Effector memory CD8-positive, alpha-beta T cell (primary cell): Measurements from ENCODE around the gene CASP12.
A peak's percentile ranks its signal among the peaks of the same experiment; 100 is the strongest.
"Not testable (repeated sequence)": the region's sequence is repeated elsewhere in the genome, so short reads cannot be mapped to it uniquely, and the experiment has no call there.

Experiments
- ATAC-seq: fragments of 150-1000 bp; cut with Tn5 transposase; replicated peaks from 2 replicates; pipeline ENCODE4 v1.10.0; 2021; ENCODE audit warnings: mild to moderate bottlenecking, moderate library complexity
- DNase-seq, 3 experiments: peaks; one replicate each; pipeline ENCODE4 v3.0.0; 2021
- H3K27ac Mint-ChIP-seq, 2 donors: one replicate each; pipeline ENCODE4 v1.8.0; 2022; ENCODE audit warnings: mild to moderate bottlenecking in 2 of 2, mixed read lengths in 2 of 2, moderate library complexity in 2 of 2
- H3K27me3 Mint-ChIP-seq, 2 donors: one replicate each; pipeline ENCODE4 v1.8.0; 2022; ENCODE audit warnings: mixed read lengths in 2 of 2
- H3K36me3 Mint-ChIP-seq: one replicate; pipeline ENCODE4 v1.8.0; 2022; ENCODE audit warnings: mild to moderate bottlenecking, moderate library complexity, mixed read lengths; ENCODE audit not compliant: insufficient read depth
- H3K4me1 Mint-ChIP-seq, 2 donors: one replicate each; pipeline ENCODE4 v1.8.0; 2022; ENCODE audit warnings: low read depth in 2 of 2, mixed read lengths in 2 of 2
- H3K4me3 Mint-ChIP-seq, 2 donors: one replicate each; pipeline ENCODE4 v1.8.0; 2022; ENCODE audit warnings: mild to moderate bottlenecking in 2 of 2, mixed read lengths in 2 of 2, moderate library complexity in 2 of 2
- H3K9me3 Mint-ChIP-seq, 2 donors: one replicate each; pipeline ENCODE4 v1.8.0; 2022; ENCODE audit warnings: mixed read lengths in 2 of 2
- total RNA-seq, 9 experiments: gene quantifications; one replicate each; lab custom pipeline; 2026; lab: John Stamatoyannopoulos, UW

Gene CASP12
- total RNA-seq = 0 to 0.85 (median 0.06) reads per million in 9 experiments

DNA sequence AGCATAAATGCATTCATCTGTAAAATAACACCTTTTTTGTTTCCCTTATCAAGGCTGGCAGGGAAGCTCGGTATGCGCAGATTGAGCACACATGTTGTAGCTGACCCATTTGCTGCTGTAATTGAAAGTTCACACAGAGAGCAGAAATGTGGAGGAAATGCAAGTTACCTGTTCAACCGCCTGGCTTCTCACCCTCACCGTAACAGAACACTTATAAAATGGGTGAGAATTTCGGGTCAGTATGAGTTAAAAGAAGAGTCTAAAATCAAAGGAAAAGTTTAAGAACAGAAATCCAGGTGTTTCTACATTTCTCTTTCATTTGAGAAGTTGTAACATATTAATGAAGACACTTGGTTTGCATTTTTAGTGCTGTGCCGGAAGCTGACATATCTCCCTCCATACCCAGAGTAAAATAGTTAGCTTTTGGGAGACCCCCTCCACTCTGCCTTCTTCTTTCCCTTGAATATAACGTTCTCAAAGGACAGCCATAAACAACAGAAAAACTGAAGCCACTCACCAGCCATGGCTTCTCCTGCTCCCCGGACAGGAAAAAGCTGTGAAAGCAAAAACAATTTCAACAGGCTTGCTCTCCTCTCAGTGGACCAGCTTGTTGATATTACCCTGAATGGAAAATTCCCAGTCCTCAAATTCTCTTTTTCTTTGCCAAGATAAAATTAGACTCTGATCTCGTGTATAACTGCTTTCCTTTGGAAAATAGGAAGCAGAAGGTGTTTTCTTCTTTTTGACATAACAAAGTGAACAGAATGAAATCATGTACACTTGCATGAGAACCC, at the start of gene CASP12:
Gene CASP12 (minus strand): TSS at position 570 of the 794 bp plus-strand sequence.
- Mint-ChIP-seq H3K27ac (peak within 1 kb of the TSS; percentile 81 to 97), H3K9me3 (peaks cover 2 to 4% of the 10 kb centered on the region in 2 donors), H3K4me1 (peaks cover 32 to 36% of the 10 kb centered on the region in 2 donors), H3K36me3 (no peaks in the 10 kb centered on the region), H3K4me3 (peak within 1 kb of the TSS; percentile 61 to 69), H3K27me3 (no peaks in the 10 kb centered on the region)
- DNase-seq (peak in 1 of 3 experiments; percentile 17), ATAC-seq (peak; percentile 91)

DNA sequence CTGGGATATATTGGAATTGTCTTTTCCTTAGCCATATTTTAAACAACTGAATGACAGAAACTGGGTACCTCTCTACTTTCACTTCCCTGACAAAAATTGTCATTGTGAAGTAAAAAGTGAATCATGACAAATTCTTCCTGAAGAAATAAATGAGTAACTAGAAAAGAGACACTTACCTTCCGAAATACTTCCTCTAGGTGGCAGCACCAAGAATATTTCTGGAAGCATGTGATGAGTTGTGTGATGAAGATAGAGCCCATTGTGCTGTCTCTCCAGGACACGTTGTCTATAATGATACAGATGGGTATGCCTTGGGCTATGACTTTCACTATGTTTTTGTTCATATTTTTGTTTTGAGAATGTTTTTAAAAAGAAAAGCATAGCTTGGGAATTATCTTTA, 48.6 kb upstream of the CASP12 start:
- Mint-ChIP-seq H3K36me3 (peaks cover 71% of the 10 kb centered on the region), H3K27me3 (no peaks in the 10 kb centered on the region), H3K4me3 (no peak overlapping the region), H3K4me1 (peaks cover 19 to 39% of the 10 kb centered on the region in 2 donors), H3K27ac (peak overlapping the region in 1 of 2 donors; percentile 54), H3K9me3 (no peaks in the 10 kb centered on the region)
- peak; percentile 40 to 41 (median 40) for DNase-seq
- ATAC-seq = peak; percentile 92

DNA sequence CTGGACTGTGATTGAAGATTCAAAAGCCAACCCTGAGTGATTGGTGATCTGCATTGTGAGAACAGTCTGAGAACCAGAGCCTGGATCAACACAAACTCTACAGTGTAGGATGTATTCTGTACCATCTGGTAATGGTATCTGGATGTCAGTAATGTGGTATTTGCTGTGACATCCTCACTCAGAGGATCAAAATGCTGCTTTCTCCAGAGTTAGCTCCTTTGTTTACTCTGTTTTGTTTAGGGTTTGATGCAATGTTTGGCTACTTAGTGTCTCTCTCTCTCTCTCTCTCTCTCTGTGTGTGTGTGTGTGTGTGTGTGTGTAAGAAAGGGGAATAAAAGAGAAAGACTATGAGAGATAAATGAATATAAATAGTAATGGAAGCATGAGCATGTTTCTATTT, 45.8 kb upstream of the CASP12 start:
- H3K9me3 Mint-ChIP-seq = no peaks in the 10 kb centered on the region
- ATAC-seq = no peak
- H3K27me3 Mint-ChIP-seq = no peaks in the 10 kb centered on the region
- H3K36me3 Mint-ChIP-seq = peaks cover 45% of the 10 kb centered on the region
- H3K4me3 Mint-ChIP-seq = no peak overlapping the region
- no peak for DNase-seq
- peak overlapping the region in 1 of 2 donors; percentile 74 for H3K27ac Mint-ChIP-seq
- H3K4me1 Mint-ChIP-seq = peaks cover 13 to 29% of the 10 kb centered on the region in 2 donors

DNA sequence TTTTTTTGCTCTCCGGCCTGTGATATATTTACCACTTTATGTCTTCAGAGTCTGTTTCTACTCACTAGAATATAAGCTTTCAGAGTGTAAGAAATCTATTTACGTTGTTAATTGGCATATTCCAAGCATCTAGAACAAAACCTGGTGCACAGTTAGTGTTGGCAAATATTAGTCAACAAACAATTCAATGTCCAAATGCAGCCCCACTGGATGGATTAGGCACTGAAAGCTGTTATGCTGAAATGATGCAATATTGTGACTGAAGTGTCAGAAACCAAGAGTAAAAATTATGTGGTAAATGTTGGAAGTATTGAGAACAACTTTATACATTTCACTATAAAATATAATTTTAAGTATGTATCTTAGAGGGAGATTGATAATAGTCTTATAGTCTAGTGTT, 45.3 kb upstream of the CASP12 start:
- Mint-ChIP-seq H3K9me3 (no peaks in the 10 kb centered on the region), H3K4me1 (peaks cover 11 to 24% of the 10 kb centered on the region in 2 donors), H3K36me3 (peaks cover 40% of the 10 kb centered on the region), H3K27me3 (no peaks in the 10 kb centered on the region), H3K27ac (peak overlapping the region; percentile 2 to 19), H3K4me3 (no peak overlapping the region)
- ATAC-seq (no peak), DNase-seq (no peak)

DNA sequence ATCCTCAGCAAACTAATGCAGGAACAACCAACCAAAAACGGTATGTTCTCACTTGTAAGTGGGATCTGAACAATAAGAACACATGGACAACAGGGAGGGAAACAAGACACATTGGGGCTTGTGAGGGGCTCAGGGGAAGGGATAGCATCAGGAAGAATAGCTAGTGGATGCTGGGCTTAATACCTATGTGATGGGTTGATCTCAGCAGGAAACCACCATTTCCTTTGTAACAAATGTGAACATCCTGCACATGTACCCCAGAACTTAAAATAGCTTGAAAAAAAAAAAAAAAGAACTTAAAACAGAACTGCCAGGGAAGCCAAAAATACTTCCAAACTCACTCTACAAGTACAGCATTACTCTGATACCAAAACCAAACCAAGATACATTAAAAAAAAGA, 36.3 kb upstream of the CASP12 start:
- no peaks in the 10 kb centered on the region for H3K36me3 Mint-ChIP-seq
- peak overlapping the region; percentile 63 to 71 for H3K4me3 Mint-ChIP-seq
- H3K27me3 Mint-ChIP-seq = no peaks in the 10 kb centered on the region
- H3K9me3 Mint-ChIP-seq = peaks cover under 1 to 7% of the 10 kb centered on the region in 2 donors
- peak; percentile 94 for ATAC-seq
- no peak for DNase-seq
- peaks cover 22 to 38% of the 10 kb centered on the region in 2 donors for H3K4me1 Mint-ChIP-seq
- H3K27ac Mint-ChIP-seq = peak overlapping the region; percentile 8 to 22

DNA sequence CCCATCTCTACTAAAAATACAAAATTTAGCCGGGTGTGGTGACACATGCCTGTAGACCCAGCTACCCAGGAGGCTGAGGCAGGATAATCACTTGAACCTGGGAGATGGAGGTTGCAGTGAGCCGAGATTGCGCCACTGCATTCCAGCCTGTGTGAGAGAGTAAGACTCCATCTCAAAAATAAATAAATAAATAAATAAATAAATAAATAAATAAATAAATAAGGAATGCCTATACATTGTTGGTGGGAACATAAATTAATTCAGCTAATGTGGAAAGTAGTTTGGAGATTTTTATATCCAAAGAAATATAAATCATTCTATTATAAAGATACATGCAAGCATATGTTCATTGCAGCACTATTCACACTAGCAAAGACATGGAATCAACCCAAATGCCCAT, 35.8 kb upstream of the CASP12 start:
- H3K36me3 Mint-ChIP-seq, DNase-seq, H3K27me3 Mint-ChIP-seq, ATAC-seq: not testable (repeated sequence)
- H3K4me1 Mint-ChIP-seq = peaks cover 22 to 38% of the 10 kb centered on the region in 2 donors
- peak overlapping the region in 1 of 2 donors; percentile 22 for H3K27ac Mint-ChIP-seq
- H3K9me3 Mint-ChIP-seq = peaks cover 2 to 12% of the 10 kb centered on the region in 2 donors
- peak overlapping the region; percentile 63 to 71 for H3K4me3 Mint-ChIP-seq

DNA sequence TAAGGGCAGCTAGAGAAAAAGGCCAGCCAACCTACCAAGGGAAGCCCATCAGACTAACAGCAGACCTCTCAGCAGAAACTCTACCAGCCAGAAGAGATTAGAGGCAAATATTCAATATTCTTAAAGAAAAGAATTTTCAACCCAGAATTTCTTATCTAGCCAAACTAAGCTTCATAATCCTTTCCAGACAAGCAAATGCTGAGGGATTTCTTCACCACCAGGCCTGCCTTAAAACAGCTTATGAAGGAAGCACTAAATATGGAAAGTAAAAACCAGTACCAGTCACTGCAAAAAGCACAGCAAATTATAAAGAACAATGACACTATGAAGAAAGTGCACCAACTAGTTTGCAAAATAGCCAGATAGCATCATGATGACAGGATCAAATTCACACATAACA, 30.6 kb upstream of the CASP12 start:
- ATAC-seq = no peak
- no peaks in the 10 kb centered on the region for H3K36me3 Mint-ChIP-seq
- H3K4me1 Mint-ChIP-seq = peaks cover 14 to 26% of the 10 kb centered on the region in 2 donors

DNA sequence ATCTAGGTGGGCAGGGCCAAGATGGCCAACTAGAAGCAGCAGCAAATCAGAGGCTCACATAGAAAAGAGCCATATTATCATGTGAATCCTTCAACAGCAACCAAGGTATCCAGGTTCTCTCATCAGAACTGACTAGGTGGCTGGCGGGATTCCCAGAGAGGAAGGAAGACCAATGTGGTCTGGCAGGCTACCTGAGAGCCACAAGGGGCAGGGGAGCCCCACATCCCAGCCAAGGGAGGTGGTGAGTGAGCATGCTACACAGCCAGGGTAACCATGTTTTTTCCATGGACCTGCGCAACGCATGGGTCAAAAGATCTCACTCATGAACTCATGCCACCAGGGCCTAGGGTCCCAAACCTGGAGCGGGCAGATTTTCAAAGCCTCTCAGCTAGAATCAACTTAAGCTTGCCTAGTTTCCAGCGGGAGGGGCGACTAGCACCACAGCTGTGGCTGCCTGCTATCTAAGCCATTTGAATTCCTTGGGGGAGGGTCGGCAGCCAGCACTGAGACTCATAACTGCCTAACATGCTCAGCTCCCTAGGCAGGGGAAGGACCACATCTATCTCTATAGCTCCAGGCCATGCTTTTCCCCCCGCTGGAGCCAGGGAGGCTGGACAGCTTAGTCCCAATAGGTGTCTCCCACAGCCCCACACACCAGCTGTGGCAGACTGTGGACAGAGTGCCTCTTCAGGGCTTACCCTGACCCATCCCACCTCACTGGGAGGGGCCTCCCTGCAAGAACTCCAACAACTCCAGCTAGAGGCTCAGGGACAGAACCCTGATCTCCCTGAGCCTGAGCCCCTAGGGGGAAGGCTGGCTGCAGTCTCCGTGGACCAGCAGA, 28.7 kb upstream of the CASP12 start:
- ATAC-seq (no peak), DNase-seq (no peak)
- H3K4me3 Mint-ChIP-seq = no peak overlapping the region
- H3K27ac Mint-ChIP-seq = no peak overlapping the region
- peaks cover 6 to 11% of the 10 kb centered on the region in 2 donors for H3K4me1 Mint-ChIP-seq
- no peaks in the 10 kb centered on the region for H3K36me3 Mint-ChIP-seq
- H3K9me3 Mint-ChIP-seq = peaks cover 2 to 28% of the 10 kb centered on the region in 2 donors
- H3K27me3 Mint-ChIP-seq = no peaks in the 10 kb centered on the region

More for the DNA sequence above, 30.6 kb upstream of the CASP12 start:
- no peaks in the 10 kb centered on the region for H3K27me3 Mint-ChIP-seq
- H3K9me3 Mint-ChIP-seq = peaks cover 2 to 20% of the 10 kb centered on the region in 2 donors
- no peak overlapping the region for H3K4me3 Mint-ChIP-seq
- H3K27ac Mint-ChIP-seq = no peak overlapping the region
- no peak for DNase-seq

DNA sequence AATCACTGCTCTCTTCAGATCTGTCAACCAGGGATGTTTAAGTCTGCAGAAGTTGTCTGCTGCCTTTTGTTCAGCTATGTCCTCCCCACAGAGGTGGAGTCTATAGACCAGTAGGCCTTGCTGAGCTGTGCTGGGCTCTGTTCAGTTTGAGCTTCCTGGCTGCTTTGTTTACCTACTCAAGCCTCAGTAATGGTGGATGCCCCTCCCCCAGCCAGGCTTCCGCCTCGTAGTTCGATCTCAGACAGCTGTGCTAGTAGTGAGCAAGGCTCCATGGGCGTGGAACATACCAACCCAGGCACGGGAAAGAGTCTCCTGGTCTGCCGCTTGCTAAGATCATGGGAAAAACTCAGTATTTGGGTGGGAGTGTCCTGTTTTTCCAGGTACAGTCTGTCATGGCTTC, 27.6 kb upstream of the CASP12 start:
- ATAC-seq = no peak
- no peaks in the 10 kb centered on the region for H3K36me3 Mint-ChIP-seq

DNA sequence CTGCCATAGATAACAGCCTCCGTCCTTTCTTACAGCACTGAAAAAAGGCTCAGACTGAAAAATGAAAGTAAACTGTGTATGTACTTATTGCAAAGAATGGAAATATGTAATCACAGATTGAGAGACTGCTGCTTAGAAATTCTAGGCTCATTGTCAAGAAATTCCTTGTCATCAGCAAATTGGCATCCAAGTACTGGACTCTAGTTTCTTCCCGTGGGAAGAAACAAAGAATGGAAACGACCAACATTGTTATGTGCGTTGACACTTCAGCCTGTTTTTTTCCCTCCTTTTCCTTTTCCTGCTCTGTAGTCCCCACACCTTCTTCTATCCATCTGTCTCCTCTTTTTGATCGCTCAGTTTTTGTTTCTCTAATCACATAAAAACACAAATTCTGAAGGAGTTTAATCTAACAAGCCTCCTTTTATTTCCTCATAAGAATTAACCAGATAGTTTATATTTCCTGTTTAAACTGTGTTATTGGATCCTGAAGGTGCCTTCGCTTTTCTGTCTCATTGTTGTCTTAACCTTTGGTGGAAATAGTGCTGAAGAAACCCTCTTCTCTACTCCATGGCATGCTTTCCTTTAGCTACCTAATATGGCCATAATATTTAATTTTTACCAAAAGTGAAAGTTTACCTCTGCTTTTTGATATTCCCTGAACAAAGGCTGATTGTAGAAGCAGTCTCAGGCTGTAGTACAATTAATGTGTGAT, 20.0 kb upstream of the CASP12 start:
- ATAC-seq = peak; percentile 82
- H3K27me3 Mint-ChIP-seq = no peaks in the 10 kb centered on the region
- H3K27ac Mint-ChIP-seq = peak overlapping the region; percentile 71 to 97
- peaks cover 38 to 49% of the 10 kb centered on the region in 2 donors for H3K4me1 Mint-ChIP-seq
- H3K9me3 Mint-ChIP-seq = peaks cover 0 to 6% of the 10 kb centered on the region in 2 donors
- no peaks in the 10 kb centered on the region for H3K36me3 Mint-ChIP-seq
- DNase-seq = no peak
- H3K4me3 Mint-ChIP-seq = peak overlapping the region; percentile 69 to 90

More for the DNA sequence above, 27.6 kb upstream of the CASP12 start:
- Mint-ChIP-seq H3K9me3 (peaks cover 2 to 28% of the 10 kb centered on the region in 2 donors), H3K4me1 (peaks cover 5 to 10% of the 10 kb centered on the region in 2 donors), H3K27me3 (no peaks in the 10 kb centered on the region), H3K27ac (no peak overlapping the region), H3K4me3 (no peak overlapping the region)
- no peak for DNase-seq

DNA sequence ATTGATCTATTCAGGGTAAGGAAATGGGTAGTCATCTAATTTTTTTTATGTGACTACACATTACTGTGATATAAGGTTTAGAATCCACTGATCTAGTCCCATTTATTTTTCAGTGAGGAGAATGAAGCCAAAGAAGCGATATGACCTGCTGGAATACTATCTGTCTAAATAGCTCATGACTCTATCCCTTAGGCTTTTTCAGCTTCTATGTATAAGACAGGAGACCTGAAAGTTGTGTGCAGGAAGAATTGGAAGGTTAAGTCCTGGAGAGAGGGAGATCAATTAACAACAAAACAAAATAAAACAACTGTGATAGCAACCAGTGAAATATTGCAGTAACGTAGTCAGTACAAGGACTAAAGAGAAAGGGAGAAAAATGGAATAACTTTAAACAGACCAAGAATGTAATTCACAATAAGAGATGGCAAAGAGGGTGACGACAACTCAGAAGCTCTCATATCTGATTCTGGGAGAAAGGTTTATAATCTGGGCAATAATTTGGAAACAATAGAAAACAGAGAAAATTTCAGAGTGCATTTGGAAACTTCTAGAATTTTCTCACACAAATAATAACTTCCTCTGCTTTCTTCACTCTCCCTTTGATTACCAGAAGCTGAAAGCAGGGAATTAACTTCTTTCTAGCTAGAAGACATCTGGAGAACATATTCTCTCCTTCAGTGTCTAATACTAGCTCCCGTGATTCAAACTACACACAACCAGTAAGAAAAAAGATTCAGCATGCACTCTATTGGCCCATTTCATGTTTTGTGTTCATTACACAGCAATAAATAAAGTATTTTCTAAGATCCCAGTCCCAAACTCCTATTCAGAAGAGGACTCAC, 19.2 kb upstream of the CASP12 start:
- no peaks in the 10 kb centered on the region for H3K9me3 Mint-ChIP-seq
- no peaks in the 10 kb centered on the region for H3K36me3 Mint-ChIP-seq
- H3K27me3 Mint-ChIP-seq = no peaks in the 10 kb centered on the region
- DNase-seq = no peak
- H3K4me3 Mint-ChIP-seq = peak overlapping the region; percentile 69 to 90
- peak overlapping the region; percentile 71 to 97 for H3K27ac Mint-ChIP-seq
- H3K4me1 Mint-ChIP-seq = peaks cover 43 to 51% of the 10 kb centered on the region in 2 donors
- peak; percentile 47 for ATAC-seq

DNA sequence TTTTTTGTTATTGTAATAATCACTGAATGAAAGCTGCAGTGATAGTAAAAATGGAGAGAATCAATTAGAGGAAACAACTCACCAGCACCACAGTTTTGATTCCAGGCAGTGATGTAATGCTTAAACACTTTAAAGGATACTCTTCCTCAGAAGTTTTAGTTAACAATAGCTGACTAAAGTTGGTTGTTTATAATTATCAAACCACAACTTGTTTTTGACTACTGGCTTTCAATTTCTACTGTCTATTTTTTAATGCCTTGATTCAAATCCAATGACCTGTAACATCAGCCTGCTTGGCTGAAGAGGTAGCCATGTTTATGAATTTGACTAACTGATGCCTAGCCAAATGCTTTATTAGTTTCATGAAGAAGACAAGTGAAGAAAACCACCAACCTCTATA, 18.2 kb upstream of the CASP12 start:
- ATAC-seq (peak; percentile 20), DNase-seq (no peak)
- H3K4me3 Mint-ChIP-seq = peak overlapping the region; percentile 69 to 90
- no peaks in the 10 kb centered on the region for H3K27me3 Mint-ChIP-seq
- no peaks in the 10 kb centered on the region for H3K36me3 Mint-ChIP-seq
- H3K4me1 Mint-ChIP-seq = peaks cover 47 to 58% of the 10 kb centered on the region in 2 donors
- no peaks in the 10 kb centered on the region for H3K9me3 Mint-ChIP-seq
- H3K27ac Mint-ChIP-seq = peak overlapping the region; percentile 71 to 97
